ENCODE results near the gene TAS1R1.

Gene TAS1R1

GRCh38 chr1:6612641-6613360, 57.7 kb downstream of the TAS1R1 start:
- DNase-seq: no peak

DNA sequence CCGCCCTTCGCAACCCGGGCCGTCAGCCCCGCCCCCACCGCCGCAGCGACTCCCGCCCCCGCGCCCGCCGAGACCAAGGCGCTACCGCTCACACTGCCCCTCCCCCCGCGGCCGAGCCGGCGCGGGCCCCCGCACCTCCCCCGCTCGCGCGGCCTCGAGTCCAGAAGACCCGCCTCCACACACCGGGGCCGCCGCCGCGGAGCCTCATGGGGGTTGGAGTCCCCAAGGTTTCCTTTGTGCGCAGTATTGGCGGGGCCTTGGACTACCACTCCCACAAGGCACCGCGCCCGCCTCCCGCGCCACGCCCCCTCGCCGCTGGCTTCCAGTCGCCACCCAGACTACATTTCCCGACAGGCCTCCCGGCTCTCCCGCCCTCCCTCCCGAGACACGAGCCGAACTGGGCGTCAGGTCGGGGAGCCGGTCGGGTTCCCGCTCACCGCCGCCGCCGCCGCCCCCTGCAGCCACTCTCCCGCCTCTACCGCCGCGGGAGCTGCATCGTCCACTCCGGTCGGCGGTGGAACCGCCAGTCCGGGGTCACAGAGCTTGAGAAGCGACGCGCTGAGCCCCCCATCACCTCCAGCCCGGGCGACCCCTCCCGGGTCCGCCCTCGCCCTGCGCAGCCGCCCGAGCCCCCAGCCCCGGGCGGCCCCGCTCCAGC, 58.4 kb downstream of the TAS1R1 start, which contains the start of gene PHF13:
Gene PHF13, plus strand, starts transcription at position 371 of the 658 bp plus-strand sequence. CDS start 336 bp downstream, outside the sequence.
- Histone ChIP-seq H3K4me3 (ENCODE audit: low read depth, low read length) (peak within 1 kb of the TSS; percentile 76), H3K36me3 (peaks cover 28% of the 10 kb centered on the region), H3K27ac (peak within 1 kb of the TSS; percentile 99), H3K9me3 (ENCODE audit: severe bottlenecking) (no peaks in the 10 kb centered on the region), H3K27me3 (ENCODE audit: insufficient read depth, low read depth, severe bottlenecking) (no peaks in the 10 kb centered on the region)
- DNase-seq: peak; percentile 99
- TF ChIP-seq, protein P1, sequence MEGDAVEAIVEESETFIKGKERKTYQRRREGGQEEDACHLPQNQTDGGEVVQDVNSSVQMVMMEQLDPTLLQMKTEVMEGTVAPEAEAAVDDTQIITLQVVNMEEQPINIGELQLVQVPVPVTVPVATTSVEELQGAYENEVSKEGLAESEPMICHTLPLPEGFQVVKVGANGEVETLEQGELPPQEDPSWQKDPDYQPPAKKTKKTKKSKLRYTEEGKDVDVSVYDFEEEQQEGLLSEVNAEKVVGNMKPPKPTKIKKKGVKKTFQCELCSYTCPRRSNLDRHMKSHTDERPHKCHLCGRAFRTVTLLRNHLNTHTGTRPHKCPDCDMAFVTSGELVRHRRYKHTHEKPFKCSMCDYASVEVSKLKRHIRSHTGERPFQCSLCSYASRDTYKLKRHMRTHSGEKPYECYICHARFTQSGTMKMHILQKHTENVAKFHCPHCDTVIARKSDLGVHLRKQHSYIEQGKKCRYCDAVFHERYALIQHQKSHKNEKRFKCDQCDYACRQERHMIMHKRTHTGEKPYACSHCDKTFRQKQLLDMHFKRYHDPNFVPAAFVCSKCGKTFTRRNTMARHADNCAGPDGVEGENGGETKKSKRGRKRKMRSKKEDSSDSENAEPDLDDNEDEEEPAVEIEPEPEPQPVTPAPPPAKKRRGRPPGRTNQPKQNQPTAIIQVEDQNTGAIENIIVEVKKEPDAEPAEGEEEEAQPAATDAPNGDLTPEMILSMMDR (IDR thresholded peaks at IDR 0.05; ENCODE audit: low read depth, low read length): no peak

More at GRCh38 chr1:6612641-6613360, 57.7 kb downstream of the TAS1R1 start:
- H3K9me3 ChIP-seq (ENCODE audit: severe bottlenecking): no peaks in the 10 kb centered on the region
- peak overlapping the region; percentile 76 for H3K4me3 ChIP-seq (ENCODE audit: low read depth, low read length)
- peaks cover 21% of the 10 kb centered on the region for H3K36me3 ChIP-seq
- H3K27ac ChIP-seq: peak overlapping the region; percentile 89
- no peaks in the 10 kb centered on the region for H3K27me3 ChIP-seq (ENCODE audit: insufficient read depth, low read depth, severe bottlenecking)
- TF ChIP-seq, protein P1 (IDR thresholded peaks at IDR 0.05; ENCODE audit: low read depth, low read length): no peak

- Histone ChIP-seq H3K9me3 (ENCODE audit: severe bottlenecking) (no peaks in the 10 kb centered on the region), H3K27me3 (ENCODE audit: insufficient read depth, low read depth, severe bottlenecking) (no peaks in the 10 kb centered on the region), H3K27ac (peak overlapping the region; percentile 99), H3K36me3 (peaks cover 35% of the 10 kb centered on the region), H3K4me3 (ENCODE audit: low read depth, low read length) (peak overlapping the region; percentile 69)
- TF ChIP-seq, protein P1 (IDR thresholded peaks at IDR 0.05; ENCODE audit: low read depth, low read length): no peak
- DNase-seq: peak; percentile 67
These were observed 59.2 kb downstream of the TAS1R1 start for GRCh38 chr1:6614019-6614928.

- no peaks in the 10 kb centered on the region for H3K27me3 ChIP-seq (ENCODE audit: insufficient read depth, low read depth, severe bottlenecking)
- DNase-seq: no peak
- peaks cover 44% of the 10 kb centered on the region for H3K36me3 ChIP-seq
- TF ChIP-seq, protein P1 (IDR thresholded peaks at IDR 0.05; ENCODE audit: low read depth, low read length): no peak
- H3K27ac ChIP-seq: peak overlapping the region; percentile 43
- H3K9me3 ChIP-seq (ENCODE audit: severe bottlenecking): no peaks in the 10 kb centered on the region
- peak overlapping the region; percentile 69 for H3K4me3 ChIP-seq (ENCODE audit: low read depth, low read length)
These were observed 60.0 kb downstream of the TAS1R1 start for GRCh38 chr1:6614929-6615785.

DNA sequence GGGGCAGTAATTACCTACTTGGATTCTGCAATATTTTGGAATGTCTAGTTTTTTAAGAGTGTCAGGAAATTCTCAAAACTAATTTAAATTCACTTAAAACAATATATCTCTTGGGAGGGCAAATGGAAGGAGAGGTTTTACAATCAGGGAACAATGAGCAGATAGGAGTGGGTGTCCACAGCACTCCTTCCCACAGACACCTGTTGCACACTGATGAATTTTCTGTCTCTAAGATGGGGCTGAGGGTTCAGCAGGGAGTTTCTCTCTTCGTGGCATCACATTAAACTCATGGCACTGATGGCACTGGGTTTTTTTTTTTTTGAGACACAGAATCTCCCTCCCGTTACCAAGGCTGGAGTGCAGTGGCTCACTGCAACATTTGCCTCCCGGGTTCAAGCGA, 63.9 kb downstream of the TAS1R1 start:
- Histone ChIP-seq H3K4me3 (ENCODE audit: low read depth, low read length) (no peak overlapping the region), H3K27ac (no peak overlapping the region), H3K27me3 (ENCODE audit: insufficient read depth, low read depth, severe bottlenecking) (no peaks in the 10 kb centered on the region), H3K9me3 (ENCODE audit: severe bottlenecking) (no peaks in the 10 kb centered on the region), H3K36me3 (peaks cover 78% of the 10 kb centered on the region)
- DNase-seq: no peak
- TF ChIP-seq, protein P1 (IDR thresholded peaks at IDR 0.05; ENCODE audit: low read depth, low read length): no peak
